Measurements from ENCODE around the gene P2RX6.

The P2RX6 gene

GRCh38 chr22:20979940-20980453 is 35.0 kb upstream of the P2RX6 start:
- DNase-seq (ENCODE audit: low read depth in 2 of 2), result no peak

- DNase-seq (ENCODE audit: low read depth in 2 of 2), result no peak
Measured at GRCh38 chr22:20980523-20980922, 34.4 kb upstream of the P2RX6 start.

GRCh38 chr22:20980938-20981722 is 33.8 kb upstream of the P2RX6 start:
- DNase-seq (ENCODE audit: low read depth in 2 of 2), result no peak

- DNase-seq (ENCODE audit: low read depth in 2 of 2), result peak; percentile 36 to 47
Measured at GRCh38 chr22:20981787-20982562, 33.0 kb upstream of the P2RX6 start, which contains the start of gene LZTR1. Gene LZTR1, plus strand, starts transcription at chr22:20982297. Its CDS starts 75 bp downstream, at chr22:20982372.

- no peak for DNase-seq (ENCODE audit: low read depth in 2 of 2)
Measured at GRCh38 chr22:20982563-20982882, 32.4 kb upstream of the P2RX6 start.

GRCh38 chr22:20983081-20983771 is 31.7 kb upstream of the P2RX6 start:
- DNase-seq (ENCODE audit: low read depth in 2 of 2), result no peak

- DNase-seq (ENCODE audit: low read depth in 2 of 2), result no peak
Measured at GRCh38 chr22:20985720-20986119, 29.2 kb upstream of the P2RX6 start.

- no peak for DNase-seq (ENCODE audit: low read depth in 2 of 2)
Measured at GRCh38 chr22:20986365-20986764, 28.6 kb upstream of the P2RX6 start.

- DNase-seq (ENCODE audit: low read depth in 2 of 2), result no peak
Measured at GRCh38 chr22:20987375-20987774, 27.6 kb upstream of the P2RX6 start.

GRCh38 chr22:20988573-20989322 is 26.2 kb upstream of the P2RX6 start:
- DNase-seq (ENCODE audit: low read depth in 2 of 2), result no peak

- DNase-seq (ENCODE audit: low read depth in 2 of 2), result no peak
Measured at GRCh38 chr22:20989323-20990138, 25.4 kb upstream of the P2RX6 start.

GRCh38 chr22:20990184-20991180 is 24.5 kb upstream of the P2RX6 start:
- DNase-seq (ENCODE audit: low read depth in 2 of 2), result no peak

GRCh38 chr22:20991252-20992055 is 23.5 kb upstream of the P2RX6 start:
- no peak for DNase-seq (ENCODE audit: low read depth in 2 of 2)

GRCh38 chr22:20992056-20992442 is 22.9 kb upstream of the P2RX6 start:
- DNase-seq (ENCODE audit: low read depth in 2 of 2), result no peak

- DNase-seq (ENCODE audit: low read depth in 2 of 2), result no peak
Measured at GRCh38 chr22:20992456-20993303, 22.3 kb upstream of the P2RX6 start.

GRCh38 chr22:20993304-20994127 is 21.4 kb upstream of the P2RX6 start:
- no peak for DNase-seq (ENCODE audit: low read depth in 2 of 2)
